GM12878 (cell line): Measurements from ENCODE around the gene GTSE1. TPM values are rescaled to one million over a fixed set of nuclear protein-coding genes. Genes with fewer than 3 reads are reported as not detected.

Experiments
- ATAC-seq: fragments of 200-7000 bp; cut with Tn5 transposase; 3 replicates; pipeline ENCODE4 v1.9.1; 2020; ENCODE audit warnings: mild to moderate bottlenecking, moderate library complexity
- BruUV-seq: library from RNA; stranded (reverse); fragments of 400-500 nt; replicated peaks from 2 replicates; lab custom pipeline; 2021; lab: Mats Ljungman, UMichigan
- CTCF ChIA-PET: fragments of 300-600 bp; sonication (Branson Sonifier 250); formaldehyde crosslinking; extraction: SDS; loops from one replicate; lab custom pipeline; 2021; ENCODE audit warnings: inconsistent platforms; lab: Yijun Ruan, JAX
- POLR2A ChIA-PET: fragments of 350-600 bp; formaldehyde crosslinking; extraction: SDS; loops from one replicate; lab custom pipeline; 2021; ENCODE audit warnings: inconsistent platforms; lab: Charles Lee
- RAD21 ChIA-PET: fragments of 300-600 bp; sonication (Branson Sonifier 250); formaldehyde crosslinking; loops from one replicate; lab custom pipeline; 2023; ENCODE audit warnings: antibody characterized with exemption; ENCODE audit not compliant: unreplicated experiment; lab: Charles Lee
- SMC1A ChIA-PET: fragments of 300-600 bp; sonication (Branson Sonifier 250); formaldehyde crosslinking; loops from one replicate; lab custom pipeline; 2023; ENCODE audit not compliant: unreplicated experiment, uncharacterized antibody; lab: Charles Lee
- DNase-seq: peaks from one replicate; pipeline ENCODE4 v3.0.0-alpha.2; 2011; ENCODE audit warnings: low read depth, low spot score
- FAIRE-seq: peaks from 3 replicates; lab custom pipeline; 2011; peaks lifted over from hg19 to GRCh38; lab: Jason Lieb, UNC
- H2AFZ ChIP-seq: 2 replicates; pipeline ENCODE4 v1.6.0; 2011; ENCODE audit warnings: low read depth, low read length, control low read depth; ENCODE audit not compliant: control insufficient read depth
- H3K27ac ChIP-seq: 2 replicates; pipeline ENCODE4 v1.5.1; 2011; ENCODE audit warnings: control low read depth; ENCODE audit not compliant: control insufficient read depth, insufficient read depth
- H3K27me3 ChIP-seq, 2 experiments: replicated peaks in 1 of 2; 2 replicates each; pipeline versions ENCODE4 v1.6.0 to v1.6.1; 2011; ENCODE audit warnings: low read length in 1 of 2; ENCODE audit not compliant: control insufficient read depth in 2 of 2, insufficient read depth in 2 of 2
- H3K36me3 ChIP-seq, 2 experiments: 2 replicates each; pipeline ENCODE4 v1.5.1; 2011; ENCODE audit warnings: low read length in 1 of 2; ENCODE audit not compliant: control insufficient read depth in 2 of 2, insufficient read depth in 2 of 2
- H3K4me1 ChIP-seq: 2 replicates; pipeline ENCODE4 v1.6.1; 2011; ENCODE audit warnings: mild to moderate bottlenecking, low read length, moderate library complexity, mixed read lengths; ENCODE audit not compliant: control insufficient read depth, insufficient read depth
- H3K4me2 ChIP-seq: 2 replicates; pipeline ENCODE4 v1.6.0; 2011; ENCODE audit warnings: control low read depth; ENCODE audit not compliant: control insufficient read depth, insufficient read depth
- H3K4me3 ChIP-seq: fragments of 200-600 bp; sonication (generic); 2 replicates; pipeline ENCODE4 v1.5.1; 2016
- H3K79me2 ChIP-seq: 2 replicates; pipeline ENCODE4 v1.6.0; 2011; ENCODE audit warnings: low read length; ENCODE audit not compliant: control insufficient read depth, insufficient read depth
- H3K9ac ChIP-seq: 2 replicates; pipeline ENCODE4 v1.8.0; 2011; ENCODE audit warnings: low read length, control low read depth, mixed read lengths; ENCODE audit not compliant: control insufficient read depth, insufficient read depth
- H3K9me3 ChIP-seq: replicated peaks from 3 replicates; pipeline ENCODE4 v1.5.1; 2011; ENCODE audit warnings: mild to moderate bottlenecking, low read length; ENCODE audit not compliant: control insufficient read depth, insufficient read depth
- H4K20me1 ChIP-seq: 2 replicates; pipeline ENCODE4 v1.6.0; 2011; ENCODE audit not compliant: control insufficient read depth, insufficient read depth
- ETV6 ChIP-seq, 2 experiments: fragments of 450-650 bp in 1 of 2; IDR thresholded peaks in 1 of 2; conservative IDR thresholded peaks in 1 of 2; 2 replicates each; pipeline ENCODE4 v1.6.1; 2014; ENCODE audit warnings: antibody characterized with exemption in 1 of 2, borderline replicate concordance in 1 of 2, low read depth in 1 of 2, mild to moderate bottlenecking in 1 of 2, moderate library complexity in 1 of 2
- POLR2AphosphoS5 ChIP-seq: IDR thresholded peaks from 2 replicates; pipeline ENCODE4 v1.6.1; 2011; ENCODE audit warnings: mild to moderate bottlenecking, low read length, inconsistent platforms
- WGBS: methylation state at CpG from one replicate; pipeline ENCODE4 v1.1.6; 2016; ENCODE audit warnings: low lambda C conversion rate; ENCODE audit not compliant: insufficient replicate concordance, insufficient coverage; ENCODE audit errors: missing lambda C conversion rate; 5-methylcytosine and 5-hydroxymethylcytosine counted together
- in situ Hi-C: fragments of 300-500 bp; cut with MboI; formaldehyde crosslinking; loops from 9 replicates; pipeline ENCODE4 v1.14.3; 2018; ENCODE audit warnings: mixed read lengths
- intact Hi-C: fragments of 100-400 bp; cut with micrococcal nuclease; formaldehyde crosslinking; loops from one replicate; pipeline ENCODE4 v1.14.2; 2022; ENCODE audit not compliant: unreplicated experiment
- polyA plus RNA-seq, 11 experiments: library from polyadenylated mRNA; depleted of rRNA in 4 of 11; unstranded in 6 of 11; stranded (reverse) in 5 of 11; fragments of >200 nt; fragmentation: Nextera tagmentation in 4 of 11; fragmentation: Illumina TruSeq in 1 of 11; extraction: Ambion mirVana in 4 of 11; extraction: Trizol in 1 of 11; gene quantifications; 1 replicate in 1 of 11; 2 replicates in 10 of 11; pipeline versions ENCODE4 v1.2.1 to v1.2.3, GENCODE V29; 2011 to 2016; ENCODE audit warnings: inconsistent platforms in 2 of 11, missing spikeins in 2 of 11, low read depth in 1 of 11
- total RNA-seq, 4 experiments: library from RNA; depleted of rRNA in 3 of 4; stranded (reverse); fragments of >200 nt in 3 of 4; fragmentation: Illumina TruSeq in 1 of 4; extraction: Trizol in 1 of 4; gene quantifications; 2 replicates each; pipeline versions ENCODE4 v1.2.1 to v1.2.3, GENCODE V29; 2013 to 2021

GTSE1 gene
- total and polyA plus RNA-seq, 10 of the 15 experiments (the other 5 are each of a cell fraction or from before 2014, with no cell fraction given), result 6.6 to 46.2 (median 32.3) TPM

DNA sequence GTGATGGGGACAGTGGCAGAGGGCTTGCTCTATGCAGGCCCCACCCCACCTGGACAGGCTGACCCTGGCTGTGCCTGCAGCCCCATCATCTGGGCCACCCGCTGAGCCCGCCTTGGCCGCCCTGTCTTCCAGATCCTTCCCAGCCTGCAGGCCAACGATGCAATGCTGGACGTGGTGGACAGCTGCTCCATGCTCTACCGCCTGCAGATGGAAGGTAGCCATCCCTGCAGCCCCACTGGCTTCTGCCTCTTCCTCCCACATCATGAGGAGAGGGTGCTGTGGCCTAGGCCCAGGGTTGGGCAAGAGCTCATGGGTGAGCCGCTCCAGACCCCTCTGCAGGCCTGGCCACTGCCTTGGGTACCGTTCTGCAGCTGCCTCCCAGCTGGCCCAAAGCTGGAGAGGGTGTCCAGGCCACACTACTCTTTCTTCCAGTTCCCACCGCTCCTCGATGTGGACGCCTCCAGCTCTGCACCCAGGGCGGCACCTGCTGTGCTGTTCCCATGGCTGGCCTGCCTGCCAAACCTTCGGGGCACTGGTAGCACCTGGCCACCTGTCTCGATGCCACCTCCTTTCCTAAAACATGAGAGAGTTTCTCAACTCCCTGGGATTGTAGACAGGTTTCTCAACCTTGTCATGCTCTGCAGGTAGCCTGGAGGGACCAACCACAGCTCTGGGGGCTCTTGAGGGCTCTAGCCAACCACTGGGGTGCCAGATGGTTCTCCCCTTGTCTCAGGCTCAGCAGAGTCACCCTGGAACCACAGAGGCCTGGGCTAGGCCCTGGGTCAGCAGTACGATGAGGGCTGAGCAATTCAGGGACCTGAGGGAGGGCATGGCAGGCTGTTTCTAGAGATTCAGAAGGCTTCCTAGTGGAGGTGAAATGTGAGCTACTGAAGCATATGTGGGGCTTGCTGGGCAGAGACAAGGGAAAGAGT, 9.5 kb upstream of the GTSE1 start:
- H2AFZ ChIP-seq, result no peak overlapping the region
- CTCF ChIA-PET, result interaction anchor here (1.7 kb wide), 1 partner anchor 9 kb away, joined by 3 read pairs; the partner anchor contains the start of gene GTSE1
- H3K36me3 ChIP-seq, result peaks cover 8 to 13% of the 10 kb centered on the region in 2 experiments; a peak in 3 of 4 replicates
- 65% methylated on average over 15 of the region's 15 CpGs for whole genome bisulfite sequencing
- H3K9ac ChIP-seq, result peak overlapping the region; percentile 94
- TF ChIP-seq ETV6 (conservative IDR thresholded peaks at IDR 0.05 in 1 of 2, IDR thresholded peaks at IDR 0.05 in 1 of 2; ENCODE audit: borderline replicate concordance in 1 of 2, low read depth in 1 of 2) (no peak), POLR2AphosphoS5 (0 out of 2 replicates have a peak, but pooled peaks have one; percentile 26)
- SMC1A ChIA-PET, result interaction anchor here (1.5 kb wide), 1 partner anchor 129 kb away, joined by 6 read pairs; no protein-coding TSS in a partner anchor
- H3K4me2 ChIP-seq, result peak overlapping the region; percentile 99
- intact Hi-C loops (no loop called here), in situ Hi-C loops (no loop called here)
- BruUV-seq, result no TSS peak
- POLR2A ChIA-PET, result interaction anchor here (0.6 to 0.7 kb wide), 2 partner anchors 47 to 100 kb away, joined by 3 read pairs; no protein-coding TSS in a partner anchor
- H4K20me1 ChIP-seq, result no peaks in the 10 kb centered on the region
- H3K27ac ChIP-seq, result peak overlapping the region; percentile 86
- peak overlapping the region; percentile 85 for H3K4me3 ChIP-seq
- FAIRE-seq (peak; percentile 44), DNase-seq (no peak), ATAC-seq (peak; percentile 36)
- H3K27me3 ChIP-seq, result no peaks in the 10 kb centered on the region
- peaks cover 17% of the 10 kb centered on the region for H3K79me2 ChIP-seq
- H3K9me3 ChIP-seq, result no peaks in the 10 kb centered on the region; the same call in 2 of the 3 replicates
- RAD21 ChIA-PET, result interaction anchor here (0.9 kb wide), 1 partner anchor 9 kb away, joined by 3 read pairs; no protein-coding TSS in a partner anchor
- H3K4me1 ChIP-seq, result peaks cover 18% of the 10 kb centered on the region
